HCT116 (cell line): Measurements from ENCODE around the gene TOPORS. TPM values are rescaled to one million over a fixed set of nuclear protein-coding genes. Genes with fewer than 3 reads are reported as not detected.

ENCODE experiments used
- ATAC-seq: fragments of 200-7000 bp; cut with Tn5 transposase; 2 replicates; pipeline ENCODE4 v1.9.1; 2020; ENCODE audit warnings: mild to moderate bottlenecking, moderate library complexity
- BruUV-seq: library from RNA; stranded (reverse); fragments of 400-500 nt; replicated peaks from 2 replicates; lab custom pipeline; 2021; lab: Mats Ljungman, UMichigan
- CTCF ChIA-PET: fragments of 300-600 bp; sonication (Branson Sonifier 250); formaldehyde crosslinking; loops from one replicate; lab custom pipeline; 2021; ENCODE audit warnings: antibody characterized with exemption; lab: Charles Lee
- POLR2A ChIA-PET: fragments of 300-600, 350-600 bp; sonication (Branson Sonifier 250); formaldehyde crosslinking; loops from one replicate; lab custom pipeline; 2021; ENCODE audit warnings: antibody characterized with exemption; lab: Charles Lee
- RAD21 ChIA-PET, 2 experiments: fragments of 300-600 bp; sonication (Branson Sonifier 250); formaldehyde crosslinking; loops; one replicate each; lab custom pipeline; 2023; ENCODE audit warnings: low total read pairs in 2 of 2; ENCODE audit not compliant: uncharacterized antibody in 2 of 2, unreplicated experiment in 2 of 2, low non-redundant PET in 1 of 2; lab: Charles Lee
- DNase-seq: peaks from one replicate; pipeline ENCODE4 v3.0.0-alpha.2; 2010; ENCODE audit warnings: low read depth, low spot score
- H2AFZ ChIP-seq: fragments of 200-600 bp; shearing (Covaris generic), sonication (generic); 2 replicates; pipeline ENCODE4 v1.6.1; 2017; ENCODE audit warnings: low read depth, mixed run types, mixed read lengths, antibody characterized with exemption, low read length; ENCODE audit not compliant: poor library complexity, severe bottlenecking
- H3K27ac ChIP-seq: 2 replicates; pipeline ENCODE4 v1.5.1; 2012; ENCODE audit warnings: low read depth, low read length
- H3K27me3 ChIP-seq: fragments of 200-600 bp; sonication (generic); 2 replicates; pipeline ENCODE4 v1.6.1; 2016; ENCODE audit warnings: mixed run types, low read length, mixed read lengths; ENCODE audit not compliant: insufficient read depth
- H3K36me3 ChIP-seq, 2 experiments: fragments of 200-500 bp in 1 of 2; fragments of 200-600 bp in 1 of 2; sonication (Bioruptor generic) in 1 of 2; sonication (generic) in 1 of 2; 2 replicates each; pipeline versions ENCODE4 v1.5.1 to v1.6.1; 2014 to 2016; ENCODE audit warnings: low read length in 2 of 2, inconsistent platforms in 1 of 2, mixed read lengths in 1 of 2, mixed run types in 1 of 2; ENCODE audit not compliant: insufficient read depth in 2 of 2, control insufficient read depth in 1 of 2
- H3K4me1 ChIP-seq, 2 experiments: fragments of 200-600 bp in 1 of 2; sonication (generic) in 1 of 2; 2 replicates each; pipeline versions ENCODE4 v1.5.1 to v1.6.1; 2012 to 2017; ENCODE audit warnings: low read length in 2 of 2, inconsistent platforms in 1 of 2, mild to moderate bottlenecking in 1 of 2, mixed read lengths in 1 of 2, mixed run types in 1 of 2, moderate library complexity in 1 of 2; ENCODE audit not compliant: insufficient read depth in 2 of 2, control insufficient read depth in 1 of 2
- H3K4me2 ChIP-seq: fragments of 200-600 bp; sonication (generic); 2 replicates; pipeline ENCODE4 v1.6.1; 2017; ENCODE audit warnings: mixed run types, low read length, mixed read lengths
- H3K4me3 ChIP-seq, 2 experiments: fragments of 200-600 bp in 1 of 2; sonication (generic) in 1 of 2; replicated peaks in 1 of 2; 2 replicates each; pipeline ENCODE4 v1.5.1; 2011 to 2016; ENCODE audit warnings: low read length in 2 of 2, control low read depth in 1 of 2, low read depth in 1 of 2, mild to moderate bottlenecking in 1 of 2, mixed read lengths in 1 of 2, mixed run types in 1 of 2
- H3K79me2 ChIP-seq: fragments of 200-600 bp; sonication (generic); 2 replicates; pipeline ENCODE4 v1.6.1; 2017; ENCODE audit warnings: mild to moderate bottlenecking, mixed run types, low read length, moderate library complexity, mixed read lengths; ENCODE audit not compliant: insufficient read depth
- H3K9ac ChIP-seq: fragments of 200-600 bp; sonication (generic); 2 replicates; pipeline ENCODE4 v1.6.1; 2016; ENCODE audit warnings: low read length, mixed read lengths
- H3K9me2 ChIP-seq: fragments of 200-600 bp; sonication (generic), shearing (Covaris generic); 2 replicates; pipeline ENCODE4 v1.6.1; 2017; ENCODE audit warnings: mixed run types, mild to moderate bottlenecking, moderate library complexity; ENCODE audit not compliant: insufficient read depth
- H3K9me3 ChIP-seq, 2 experiments: fragments of 200-500 bp in 1 of 2; fragments of 200-600 bp in 1 of 2; sonication (Bioruptor generic) in 1 of 2; sonication (generic) in 1 of 2; 2 replicates each; pipeline ENCODE4 v1.6.1; 2014 to 2017; ENCODE audit warnings: low read length in 2 of 2, mixed read lengths in 2 of 2, inconsistent platforms in 1 of 2, low read depth in 1 of 2, mild to moderate bottlenecking in 1 of 2, mixed run types in 1 of 2, moderate library complexity in 1 of 2; ENCODE audit not compliant: control insufficient read depth in 1 of 2, insufficient read depth in 1 of 2
- H4K20me1 ChIP-seq: fragments of 200-600 bp; sonication (generic), shearing (Covaris generic); 2 replicates; pipeline ENCODE4 v1.6.1; 2017; ENCODE audit warnings: mixed run types, mild to moderate bottlenecking, moderate library complexity; ENCODE audit not compliant: insufficient read depth
- ATF3 ChIP-seq: IDR thresholded peaks from 2 replicates; pipeline ENCODE4 v1.6.1; 2012
- CEBPB ChIP-seq: IDR thresholded peaks from 2 replicates; pipeline ENCODE4 v1.6.1; 2012; ENCODE audit warnings: low read depth
- EZH2 ChIP-seq: fragments of 200-600 bp; sonication (generic); IDR thresholded peaks from 2 replicates; pipeline ENCODE4 v1.6.1; 2017; ENCODE audit warnings: antibody characterized with exemption, mixed run types
- JUND ChIP-seq: IDR thresholded peaks from 2 replicates; pipeline ENCODE4 v1.6.1; 2012
- POLR2AphosphoS5 ChIP-seq: IDR thresholded peaks from 2 replicates; pipeline ENCODE4 v1.6.1; 2011; ENCODE audit warnings: mild to moderate bottlenecking, low read depth, low read length, moderate library complexity
- RAD21 ChIP-seq: IDR thresholded peaks from 2 replicates; pipeline ENCODE4 v1.6.1; 2012; ENCODE audit warnings: low read depth, mild to moderate bottlenecking
- REST ChIP-seq: IDR thresholded peaks from 2 replicates; pipeline ENCODE4 v1.6.1; 2012; ENCODE audit warnings: low read depth
- SP1 ChIP-seq: IDR thresholded peaks from 2 replicates; pipeline ENCODE4 v1.6.1; 2012; ENCODE audit warnings: low read depth
- TCF7L2 ChIP-seq: IDR thresholded peaks from 2 replicates; pipeline ENCODE4 v1.7.0; 2011; ENCODE audit warnings: borderline replicate concordance, inconsistent platforms; ENCODE audit not compliant: insufficient read depth, insufficient read length; ENCODE audit errors: extremely low read depth
- ZBTB33 ChIP-seq: IDR thresholded peaks from 2 replicates; pipeline ENCODE4 v1.6.1; 2011; ENCODE audit warnings: mild to moderate bottlenecking, low read length, moderate library complexity; ENCODE audit not compliant: insufficient replicate concordance; ENCODE audit errors: extremely low read depth
- intact Hi-C: fragments of 100-400 bp; cut with micrococcal nuclease; formaldehyde crosslinking; loops from 2 replicates; pipeline ENCODE4 v1.10.0; 2022
- total RNA-seq: library from RNA; stranded (reverse); gene quantifications from one replicate; pipeline ENCODE4 v1.2.1, GENCODE V29; 2021; ENCODE audit not compliant: unreplicated experiment

TOPORS gene
- total RNA-seq, 1 experiment from 2014 or later = 12.7 TPM

GRCh38 chr9:32565967-32566366, 13.6 kb upstream of the TOPORS start:
- Histone ChIP-seq H3K79me2 (peaks cover 71% of the 10 kb centered on the region), H2AFZ (no peak overlapping the region), H3K27ac (no peak overlapping the region), H3K4me2 (no peak overlapping the region), H3K9me3 (no peaks in the 10 kb centered on the region), H3K4me1 (no peaks in the 10 kb centered on the region), H3K9ac (no peak overlapping the region), H3K27me3 (no peaks in the 10 kb centered on the region), H3K4me3 (no peak overlapping the region), H3K9me2 (no peaks in the 10 kb centered on the region), H3K36me3 (peaks cover 0 to 13% of the 10 kb centered on the region in 2 experiments; a peak in 3 of 4 replicates), H4K20me1 (no peaks in the 10 kb centered on the region; the same call in 1 of the 2 replicates)
- ATAC-seq (no peak), DNase-seq (no peak)
- ChIA-PET CTCF (interaction anchor here (0.8 kb wide), 1 partner anchor 187 kb away, joined by 3 read pairs; no protein-coding TSS in a partner anchor), RAD21 (no interaction called here), POLR2A (no interaction called here)
- BruUV-seq = no TSS peak
- intact Hi-C loops = no loop called here
- TF ChIP-seq SP1 (no peak), ATF3 (no peak), TCF7L2 (no peak), RAD21 (no peak), JUND (no peak), REST (no peak), EZH2 (no peak), CEBPB (no peak), POLR2AphosphoS5 (no peak), ZBTB33 (no peak)
